Stimulated activated CD8-positive, alpha-beta memory T cell treated with anti-CD3 and anti-CD28 coated beads, Interleukin-7, amount 100 ng/mL, for 4 hours (primary cell): ENCODE results near the gene DBX1.
"Not testable (repeated sequence)": the region's sequence is repeated elsewhere in the genome, so short reads cannot be mapped to it uniquely, and the experiment has no call there.

Experiments
- DNase-seq, 2 donors: peaks; one replicate each; pipeline ENCODE4 v3.0.0-alpha.2; 2020; ENCODE audit warnings: low read depth in 2 of 2

DBX1 gene

GRCh38 chr11:20161230-20161918 lies 1.1 kb upstream of the DBX1 start:
- DNase-seq, result no peak

- DNase-seq, result no peak
These were observed 551 bp downstream of the DBX1 start for GRCh38 chr11:20159466-20160381.

GRCh38 chr11:20158597-20159257 lies 1.5 kb downstream of the DBX1 start:
- DNase-seq, result no peak

GRCh38 chr11:20157728-20158127 lies 2.5 kb downstream of the DBX1 start:
- no peak for DNase-seq

GRCh38 chr11:20156876-20157613 lies 3.2 kb downstream of the DBX1 start:
- DNase-seq, result peak in 1 of 2 donors; percentile 37

GRCh38 chr11:20156280-20156875 lies 3.9 kb downstream of the DBX1 start:
- DNase-seq, result peak; percentile 26 to 49

GRCh38 chr11:20155683-20156279 lies 4.5 kb downstream of the DBX1 start:
- DNase-seq, result no peak

- DNase-seq, result no peak
These were observed 5.9 kb downstream of the DBX1 start for GRCh38 chr11:20154381-20154780.

GRCh38 chr11:20138707-20139106 lies 21.6 kb downstream of the DBX1 start:
- no peak for DNase-seq

- no peak for DNase-seq
These were observed 22.6 kb downstream of the DBX1 start for GRCh38 chr11:20137637-20138036.

- no peak for DNase-seq
These were observed 25.1 kb downstream of the DBX1 start for GRCh38 chr11:20134991-20135736.

- DNase-seq, result no peak
These were observed 27.6 kb downstream of the DBX1 start for GRCh38 chr11:20132667-20133039.

- peak in 1 of 2 donors; percentile 12 for DNase-seq
These were observed 28.2 kb downstream of the DBX1 start for GRCh38 chr11:20131788-20132666.

GRCh38 chr11:20129665-20130064 lies 30.6 kb downstream of the DBX1 start:
- no peak for DNase-seq

GRCh38 chr11:20128528-20128825 lies 31.8 kb downstream of the DBX1 start:
- not testable (repeated sequence) for DNase-seq

GRCh38 chr11:20127671-20128527 lies 32.4 kb downstream of the DBX1 start:
- peak; percentile 48 to 62 for DNase-seq

- DNase-seq, result no peak
These were observed 33.6 kb downstream of the DBX1 start for GRCh38 chr11:20126724-20127123.

GRCh38 chr11:20125927-20126326 lies 34.3 kb downstream of the DBX1 start:
- no peak for DNase-seq
